Posterior cingulate gyrus (tissue), 11 donors: ENCODE results near the gene STPG2.

ENCODE experiments used
- DNase-seq, 10 donors: peaks; one replicate each; pipeline versions ENCODE4 v3.0.0 to v3.0.0-alpha.2; 2020 to 2021; ENCODE audit warnings: mixed read lengths in 3 of 10
- intact Hi-C: fragments of 100-400 bp; cut with DNase I; formaldehyde crosslinking; loops from one replicate; pipeline ENCODE4 v1.15.1; 2023

Gene STPG2

GRCh38 chr4:98143001-98143899 lies at the start of gene STPG2:
TSS of gene STPG2 (minus strand) at chr4:98143476.
- intact Hi-C loops = loop anchor here (5.0 to 10.0 kb wide), 2 partner anchors 119 to 912 kb away; partner anchors contain the start of gene RAP1GDS1
- peak; percentile 88 to 99 (median 94) for DNase-seq

GRCh38 chr4:98185279-98185678 lies 42.0 kb upstream of the STPG2 start:
- DNase-seq = no peak
- intact Hi-C loops = no loop called here

GRCh38 chr4:98181809-98182208 lies 38.5 kb upstream of the STPG2 start:
- intact Hi-C loops = no loop called here
- no peak for DNase-seq

GRCh38 chr4:98179951-98180350 lies 36.7 kb upstream of the STPG2 start:
- intact Hi-C loops = no loop called here
- no peak for DNase-seq

GRCh38 chr4:98176531-98176930 lies 33.3 kb upstream of the STPG2 start:
- intact Hi-C loops = no loop called here
- DNase-seq = no peak

GRCh38 chr4:98170035-98170434 lies 26.8 kb upstream of the STPG2 start:
- intact Hi-C loops = no loop called here
- DNase-seq = no peak

- intact Hi-C loops = no loop called here
- no peak for DNase-seq
Observed at GRCh38 chr4:98166731-98167041, 23.4 kb upstream of the STPG2 start.

GRCh38 chr4:98166025-98166730 lies 22.9 kb upstream of the STPG2 start:
- intact Hi-C loops = no loop called here
- DNase-seq = peak in 1 of 10 donors; percentile 17

- DNase-seq = no peak
- intact Hi-C loops = no loop called here
Observed at GRCh38 chr4:98162696-98163095, 19.4 kb upstream of the STPG2 start.

- DNase-seq = no peak
- intact Hi-C loops = loop anchor here (10.0 kb wide), 1 partner anchor 1313 kb away; no protein-coding TSS in a partner anchor
Observed at GRCh38 chr4:98151145-98151924, 8.1 kb upstream of the STPG2 start.

- intact Hi-C loops = loop anchor here (10.0 kb wide), 1 partner anchor 1315 kb away; no protein-coding TSS in a partner anchor
- no peak for DNase-seq
Observed at GRCh38 chr4:98150092-98150761, 7.0 kb upstream of the STPG2 start.

- no peak for DNase-seq
Observed at GRCh38 chr4:98148856-98149255, 5.6 kb upstream of the STPG2 start.

GRCh38 chr4:98126141-98126540 lies 17.1 kb downstream of the STPG2 start:
- intact Hi-C loops = no loop called here
- DNase-seq = peak in 2 of 10 donors; percentile 39 to 63

More at GRCh38 chr4:98148856-98149255, 5.6 kb upstream of the STPG2 start:
- intact Hi-C loops = loop anchor here (10.0 kb wide), 1 partner anchor 906 kb away; no protein-coding TSS in a partner anchor

GRCh38 chr4:98125585-98125984 lies 17.7 kb downstream of the STPG2 start:
- intact Hi-C loops = no loop called here
- peak in 1 of 10 donors; percentile 23 for DNase-seq

GRCh38 chr4:98117363-98117762 lies 25.9 kb downstream of the STPG2 start:
- intact Hi-C loops = no loop called here
- no peak for DNase-seq

- peak in 6 of 10 donors; percentile 19 to 80 (median 38) for DNase-seq
- intact Hi-C loops = no loop called here
Observed at GRCh38 chr4:98113012-98113411, 30.3 kb downstream of the STPG2 start.

GRCh38 chr4:98110929-98111328 lies 32.3 kb downstream of the STPG2 start:
- no peak for DNase-seq
- intact Hi-C loops = no loop called here

GRCh38 chr4:98110214-98110613 lies 33.1 kb downstream of the STPG2 start:
- no peak for DNase-seq
- intact Hi-C loops = no loop called here

- no peak for DNase-seq
- intact Hi-C loops = no loop called here
Observed at GRCh38 chr4:98102660-98103059, 40.6 kb downstream of the STPG2 start.

- intact Hi-C loops = no loop called here
Observed at GRCh38 chr4:98101988-98102387, 41.3 kb downstream of the STPG2 start.

More at GRCh38 chr4:98101988-98102387, 41.3 kb downstream of the STPG2 start:
- no peak for DNase-seq
